ENCODE data around the gene TMEM141. TPM values are rescaled to one million over a fixed set of nuclear protein-coding genes. Genes with fewer than 3 reads are reported as not detected.

Gene TMEM141
- total and polyA plus RNA-seq, 2 of the 8 experiments (the other 6 are each of a cell fraction or from before 2014, with no cell fraction given) = 51.1 to 137 TPM

GRCh38 chr9:136746155-136746490 is 45.0 kb upstream of the TMEM141 start:
- Histone ChIP-seq H3K79me1 (ENCODE audit: low read depth, low read length) (no peaks in the 10 kb centered on the region), H3K79me2 (ENCODE audit: control insufficient read depth in 1 of 2, insufficient read depth in 2 of 2, low read length in 2 of 2) (no peaks in the 10 kb centered on the region), H2AFZ (ENCODE audit: low read length) (no peak overlapping the region), H3K4me1 (replicated peaks in 1 of 4; ENCODE audit: control insufficient read depth in 3 of 4, insufficient read depth in 4 of 4, low read length in 3 of 4) (peaks cover 0 to 19% (median 9%) of the 10 kb centered on the region in 4 experiments; a peak in 6 of 7 replicates), H4K20me1 (replicated peaks in 1 of 2; ENCODE audit: control insufficient read depth in 1 of 2, insufficient read depth in 2 of 2, low read length in 2 of 2) (no peaks in the 10 kb centered on the region), H2BK20ac (ENCODE audit: low read length) (no peak overlapping the region), H3K27ac (ENCODE audit: low read depth, low read length) (no peak overlapping the region), H3K9me3 (ENCODE audit: insufficient read depth in 2 of 2, low read depth in 1 of 2, low read length in 1 of 2) (no peaks in the 10 kb centered on the region), H3K4ac (replicated peaks; ENCODE audit: insufficient read length, low read depth, low read length) (no peak overlapping the region), H3K9ac (replicated peaks in 1 of 4; ENCODE audit: extremely low read depth in 1 of 4, low read depth in 3 of 4, low read length in 3 of 4) (no peak overlapping the region), H2BK15ac (ENCODE audit: low read length) (no peak overlapping the region), H2AK5ac (ENCODE audit: low read depth, low read length) (no peak overlapping the region), H3K27me3 (replicated peaks in 1 of 4; ENCODE audit: control insufficient read depth in 3 of 4, extremely low read depth in 1 of 4, insufficient read depth in 3 of 4, low read length in 3 of 4) (peaks cover 0 to 4% (median 0%) of the 10 kb centered on the region in 4 experiments; a peak in 2 of 7 replicates), H3K36me3 (ENCODE audit: control insufficient read depth in 2 of 4, insufficient read depth in 4 of 4, low read length in 3 of 4) (no peaks in the 10 kb centered on the region), H3K4me3 (ENCODE audit: extremely low read depth in 1 of 4, insufficient read depth in 2 of 4, low read depth in 3 of 4, low read length in 4 of 4) (no peak overlapping the region), H2BK12ac (ENCODE audit: low read depth, low read length) (no peak overlapping the region), H4K5ac (ENCODE audit: insufficient read length, low read depth, low read length) (no peak overlapping the region), H3K56ac (replicated peaks; ENCODE audit: insufficient read length, low read depth, low read length) (no peak overlapping the region), H2BK120ac (replicated peaks; ENCODE audit: low read depth, low read length) (no peak overlapping the region), H3K14ac (ENCODE audit: insufficient read length) (no peak overlapping the region), H3K23me2 (ENCODE audit: low read depth, low read length) (no peaks in the 10 kb centered on the region; the same call in 1 of the 2 replicates), H4K91ac (replicated peaks; ENCODE audit: insufficient read length, low read length) (no peak overlapping the region), H4K8ac (ENCODE audit: extremely low read depth, insufficient read depth, low read length) (no peak overlapping the region), H3K18ac (ENCODE audit: extremely low read depth, low read length) (no peak overlapping the region), H2BK5ac (ENCODE audit: low read depth, low read length) (no peak overlapping the region), H3K4me2 (ENCODE audit: insufficient read depth in 1 of 2, low read depth in 2 of 2, low read length in 2 of 2) (no peak overlapping the region), H3K23ac (ENCODE audit: insufficient read length) (no peak overlapping the region)
- ChIA-PET CTCF (ENCODE audit: partially characterized antibody) (interaction anchor here (1.5 to 2.3 kb wide), 2 partner anchors 14 to 75 kb away, joined by 5 to 8 read pairs; no protein-coding TSS in a partner anchor), POLR2A (ENCODE audit: partially characterized antibody) (interaction anchor here (11.7 kb wide), 1 partner anchor 16 kb away, joined by 137 read pairs; no protein-coding TSS in a partner anchor)
- TF ChIP-seq NANOG (IDR thresholded peaks at IDR 0.05; ENCODE audit: insufficient read depth, low read depth, low read length, poor library complexity, severe bottlenecking) (no peak), BCL11A (IDR thresholded peaks at IDR 0.05; ENCODE audit: low read depth in 2 of 2, low read length in 2 of 2) (no peak), TAF1 (IDR thresholded peaks at IDR 0.05; ENCODE audit: low read depth, low read length) (no peak), USF2 (IDR thresholded peaks at IDR 0.05; ENCODE audit: low read length) (no peak), ATF2 (IDR thresholded peaks at IDR 0.05; ENCODE audit: low read length) (no peak), E2F6 (IDR thresholded peaks at IDR 0.05) (no peak), GABPA (IDR thresholded peaks at IDR 0.05; ENCODE audit: borderline replicate concordance, insufficient read depth, low read length) (no peak), HDAC2 (IDR thresholded peaks at IDR 0.05; ENCODE audit: borderline replicate concordance in 1 of 2, low read depth in 2 of 2, low read length in 2 of 2) (no peak), RFX5 (IDR thresholded peaks at IDR 0.05; ENCODE audit: borderline replicate concordance, low read depth, low read length) (no peak), POU5F1 (IDR thresholded peaks at IDR 0.05; ENCODE audit: low read depth, low read length) (no peak)
- 83% methylated on average over 1 of the region's 22 CpGs; no CpG with 5 or more reads in 1 of the 2 experiments for WGBS, 2 experiments (ENCODE audit: extremely low coverage in 1 of 2, insufficient coverage in 1 of 2, insufficient read length in 1 of 2, insufficient replicate concordance in 2 of 2, low coverage in 1 of 2, low lambda C conversion rate in 2 of 2, missing lambda C conversion rate in 1 of 2)
- FAIRE-seq = no peak
- no peak for DNase-seq (ENCODE audit: low read depth in 1 of 2, low spot score in 2 of 2)

All from H1 (cell line).